DMS53 treated with DMSO at 0.1 percent for 48 hours (cell line): ENCODE results near the gene PRTN3.
"Not testable (repeated sequence)": the region's sequence is repeated elsewhere in the genome, so short reads cannot be mapped to it uniquely, and the experiment has no call there.

Source experiments
- DNase-seq: peaks from one replicate; lab custom pipeline; 2025; ENCODE audit not compliant: unreplicated experiment; lab: John Stamatoyannopoulos, UW

The PRTN3 gene

DNA sequence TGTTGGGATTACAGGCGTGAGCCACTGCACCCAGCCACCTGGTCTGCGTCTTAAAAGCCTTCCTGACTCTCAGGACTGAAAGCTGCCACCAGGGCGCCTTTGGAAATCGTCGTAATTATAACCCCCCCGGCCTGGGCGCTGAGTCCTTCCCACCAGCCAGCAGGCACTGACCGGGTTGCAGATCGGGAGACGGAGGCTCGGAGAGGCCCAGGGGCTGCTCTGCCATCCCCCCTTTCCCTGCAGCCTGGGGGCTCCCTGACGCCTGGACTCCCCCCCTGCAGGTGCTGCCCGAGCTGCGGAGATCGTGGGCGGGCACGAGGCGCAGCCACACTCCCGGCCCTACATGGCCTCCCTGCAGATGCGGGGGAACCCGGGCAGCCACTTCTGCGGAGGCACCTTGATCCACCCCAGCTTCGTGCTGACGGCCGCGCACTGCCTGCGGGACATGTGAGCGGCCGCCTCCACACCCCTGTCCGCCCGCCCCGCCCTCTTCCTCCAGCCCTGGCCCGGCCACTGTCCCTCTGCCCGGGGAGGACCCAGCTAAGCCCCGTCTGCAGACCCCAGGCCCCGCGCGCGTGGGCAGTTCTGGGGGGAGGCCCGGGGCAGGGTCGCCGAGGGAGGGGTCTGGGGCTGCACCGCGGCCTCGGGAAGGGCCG, 2.5 kb downstream of the PRTN3 start:
- DNase-seq, result no peak

DNA sequence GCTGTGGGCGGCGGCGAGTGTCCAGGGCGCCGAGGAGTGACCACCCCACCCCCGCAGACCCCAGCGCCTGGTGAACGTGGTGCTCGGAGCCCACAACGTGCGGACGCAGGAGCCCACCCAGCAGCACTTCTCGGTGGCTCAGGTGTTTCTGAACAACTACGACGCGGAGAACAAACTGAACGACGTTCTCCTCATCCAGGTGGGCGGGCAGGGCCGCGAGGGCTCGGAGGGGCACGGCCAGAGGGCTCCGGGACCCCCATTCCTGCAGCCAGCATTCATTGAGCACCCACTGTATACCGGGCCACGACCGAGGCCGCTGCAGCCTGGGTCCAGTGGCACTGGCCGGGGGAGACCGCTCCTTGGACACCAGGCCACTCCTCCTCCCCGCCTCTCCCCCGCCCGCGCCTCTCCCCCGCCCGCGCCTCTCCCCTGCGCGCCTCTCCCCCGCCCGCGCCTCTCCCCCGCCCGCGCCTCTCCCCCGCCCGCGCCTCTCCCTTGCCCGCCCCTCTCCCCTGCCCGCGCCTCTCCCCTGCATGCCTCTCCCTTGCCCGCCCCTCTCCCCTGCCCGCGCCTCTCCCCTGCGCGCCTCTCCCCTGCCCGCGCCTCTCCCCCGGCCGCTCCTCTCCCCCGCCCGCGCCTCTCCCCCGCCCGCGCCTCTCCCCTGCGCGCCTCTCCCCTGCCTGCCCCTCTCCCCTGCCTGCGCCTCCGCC, 3.2 kb downstream of the PRTN3 start:
- no peak for DNase-seq

DNA sequence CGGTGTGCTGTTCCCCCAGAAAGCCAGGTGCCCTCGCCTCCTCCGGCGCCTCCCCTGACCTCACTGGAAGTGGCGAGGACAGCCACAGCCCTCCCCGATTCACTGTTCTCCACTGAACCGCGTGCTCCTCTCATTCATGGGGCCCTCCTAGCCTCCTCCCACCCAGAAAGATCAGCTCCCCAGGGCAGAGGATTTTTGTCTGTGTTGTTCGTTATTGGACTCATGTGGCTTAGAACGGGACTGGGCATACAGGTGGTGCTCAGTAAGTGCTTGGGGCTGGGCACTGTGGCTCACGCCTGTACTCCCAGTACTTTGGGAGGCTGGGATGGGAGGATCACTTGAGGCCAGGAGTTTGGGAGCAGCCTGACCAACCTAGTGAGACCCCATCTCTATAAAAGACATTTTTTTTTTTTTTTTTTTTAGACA, 3.8 kb downstream of the PRTN3 start:
- DNase-seq, result no peak

DNA sequence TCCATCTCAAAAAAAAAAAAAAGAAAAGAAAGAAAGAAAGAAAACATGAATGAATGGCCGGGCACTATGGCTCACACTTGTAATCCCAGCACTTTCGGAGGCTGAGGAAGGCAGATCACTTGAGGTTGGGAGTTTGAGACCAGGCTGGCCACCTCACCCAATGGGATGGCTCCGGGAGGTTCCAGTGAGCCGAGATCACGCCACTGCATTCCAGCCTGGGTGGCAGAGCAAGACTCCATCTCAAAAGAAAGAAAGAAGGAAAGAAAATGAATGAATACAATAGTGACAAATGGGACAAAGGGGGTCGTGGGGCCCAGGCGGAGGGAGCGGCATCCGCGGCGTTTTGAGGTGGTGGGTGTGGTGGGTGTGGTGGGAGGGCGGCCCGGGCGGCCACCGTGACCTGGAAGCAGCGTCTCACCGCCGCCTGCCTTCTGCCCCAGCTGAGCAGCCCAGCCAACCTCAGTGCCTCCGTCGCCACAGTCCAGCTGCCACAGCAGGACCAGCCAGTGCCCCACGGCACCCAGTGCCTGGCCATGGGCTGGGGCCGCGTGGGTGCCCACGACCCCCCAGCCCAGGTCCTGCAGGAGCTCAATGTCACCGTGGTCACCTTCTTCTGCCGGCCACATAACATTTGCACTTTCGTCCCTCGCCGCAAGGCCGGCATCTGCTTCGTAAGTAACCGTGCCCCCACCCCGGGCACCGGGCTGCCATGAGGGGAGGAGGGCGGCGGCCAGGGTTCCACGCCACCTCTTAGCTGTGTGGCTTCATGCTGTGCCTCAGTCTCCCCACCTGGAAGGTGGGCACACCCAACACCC, 5.1 kb downstream of the PRTN3 start:
- no peak for DNase-seq

DNA sequence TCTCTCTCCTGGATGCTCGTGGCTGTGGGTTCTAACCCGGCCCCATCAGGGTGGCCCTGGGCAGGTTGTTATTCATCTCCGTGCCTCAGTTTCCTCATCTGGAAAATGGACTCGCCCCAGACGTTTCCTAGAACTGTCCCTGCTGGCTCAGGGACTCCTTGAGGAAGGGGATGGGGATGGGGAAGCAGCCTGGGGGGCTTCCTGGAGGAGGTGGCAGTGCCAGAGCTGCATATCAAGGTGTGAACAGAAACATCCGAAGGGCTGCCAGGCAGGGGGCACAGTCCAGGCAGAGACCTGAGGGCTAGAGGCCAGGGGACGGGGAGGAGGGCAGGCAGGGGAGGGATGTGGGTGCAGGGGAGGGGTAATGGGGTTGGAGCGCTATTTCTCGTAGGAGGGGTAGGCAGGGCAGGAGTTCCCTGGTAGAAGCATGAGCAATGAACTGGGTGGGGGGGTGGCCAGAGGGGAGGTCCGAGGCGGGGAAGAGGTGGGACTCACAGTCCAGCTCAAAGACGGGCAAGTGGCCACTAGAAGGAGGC, 7.7 kb downstream of the PRTN3 start:
- no peak for DNase-seq

DNA sequence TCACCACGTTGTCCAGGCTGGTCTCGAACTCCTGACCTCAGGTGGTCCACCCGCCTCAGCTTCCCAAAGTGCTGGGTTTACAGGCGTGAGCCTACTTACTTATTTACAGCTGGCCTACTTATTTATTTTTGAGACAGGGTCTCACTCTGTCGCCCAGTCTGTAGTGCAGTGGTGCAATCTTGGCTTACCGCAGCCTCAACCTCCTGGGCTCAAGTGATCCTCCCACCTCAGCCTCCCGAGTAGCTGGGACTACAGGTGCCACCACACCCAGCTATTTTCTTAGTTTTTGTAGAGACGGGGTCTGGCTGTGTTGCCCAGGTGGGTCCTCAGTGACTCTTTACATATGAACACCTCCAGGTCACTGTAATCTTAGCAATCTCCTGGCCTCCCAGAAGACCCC, 8.4 kb downstream of the PRTN3 start:
- not testable (repeated sequence) for DNase-seq

DNA sequence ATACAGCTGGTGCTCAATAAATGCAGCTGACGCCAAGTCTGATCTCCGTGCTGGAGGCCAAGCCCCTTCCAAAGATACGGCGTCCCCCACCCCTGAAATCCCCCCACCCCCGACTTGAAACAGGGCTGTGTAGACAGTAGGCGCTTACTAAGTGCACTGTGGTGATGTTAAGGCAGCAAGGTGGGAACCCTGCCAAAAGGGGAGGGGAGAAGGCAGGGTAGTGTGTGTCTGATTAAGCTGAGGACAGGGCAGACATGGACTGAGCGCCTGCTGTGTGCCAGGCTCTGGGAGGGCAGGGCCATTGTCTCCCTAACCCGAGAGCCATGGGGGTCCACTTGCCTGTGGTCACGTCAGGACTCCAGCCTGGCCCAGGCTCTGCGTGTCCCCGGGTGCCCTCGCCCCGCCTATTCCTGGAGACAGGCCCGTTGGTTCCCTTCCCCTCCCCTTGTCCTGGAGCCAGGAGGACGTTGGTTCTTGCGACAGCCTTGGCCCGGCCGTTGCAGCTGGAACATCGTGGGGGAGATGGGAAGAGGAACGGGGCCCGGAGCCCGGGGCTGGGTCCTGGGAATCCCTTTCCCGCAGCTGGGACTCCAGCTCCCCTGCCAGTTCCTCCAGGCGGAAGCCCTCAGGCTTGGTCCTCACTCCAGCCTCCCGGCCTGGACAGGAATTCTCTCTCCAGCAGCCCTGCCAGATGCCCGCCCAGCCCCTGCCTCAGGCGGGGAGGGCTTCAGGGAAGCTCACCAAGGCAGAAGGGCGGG, 9.6 kb downstream of the PRTN3 start:
- DNase-seq, result no peak

DNA sequence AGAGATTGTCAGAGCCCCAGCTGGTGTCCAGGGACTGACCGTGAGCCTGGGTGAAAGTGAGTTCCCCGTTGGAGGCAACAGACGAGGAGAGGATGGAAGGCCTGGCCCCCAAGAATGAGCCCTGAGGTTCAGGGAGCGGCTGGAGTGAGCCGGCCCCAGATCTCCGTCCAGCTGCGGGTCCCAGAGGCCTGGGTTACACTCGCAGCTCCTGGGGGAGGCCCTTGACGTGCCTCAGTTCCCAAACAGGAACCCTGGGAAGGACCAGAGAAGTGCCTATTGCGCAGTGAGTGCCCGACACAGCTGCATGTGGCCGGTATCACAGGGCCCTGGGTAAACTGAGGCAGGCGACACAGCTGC, 10.2 kb downstream of the PRTN3 start:
- DNase-seq, result no peak

DNA sequence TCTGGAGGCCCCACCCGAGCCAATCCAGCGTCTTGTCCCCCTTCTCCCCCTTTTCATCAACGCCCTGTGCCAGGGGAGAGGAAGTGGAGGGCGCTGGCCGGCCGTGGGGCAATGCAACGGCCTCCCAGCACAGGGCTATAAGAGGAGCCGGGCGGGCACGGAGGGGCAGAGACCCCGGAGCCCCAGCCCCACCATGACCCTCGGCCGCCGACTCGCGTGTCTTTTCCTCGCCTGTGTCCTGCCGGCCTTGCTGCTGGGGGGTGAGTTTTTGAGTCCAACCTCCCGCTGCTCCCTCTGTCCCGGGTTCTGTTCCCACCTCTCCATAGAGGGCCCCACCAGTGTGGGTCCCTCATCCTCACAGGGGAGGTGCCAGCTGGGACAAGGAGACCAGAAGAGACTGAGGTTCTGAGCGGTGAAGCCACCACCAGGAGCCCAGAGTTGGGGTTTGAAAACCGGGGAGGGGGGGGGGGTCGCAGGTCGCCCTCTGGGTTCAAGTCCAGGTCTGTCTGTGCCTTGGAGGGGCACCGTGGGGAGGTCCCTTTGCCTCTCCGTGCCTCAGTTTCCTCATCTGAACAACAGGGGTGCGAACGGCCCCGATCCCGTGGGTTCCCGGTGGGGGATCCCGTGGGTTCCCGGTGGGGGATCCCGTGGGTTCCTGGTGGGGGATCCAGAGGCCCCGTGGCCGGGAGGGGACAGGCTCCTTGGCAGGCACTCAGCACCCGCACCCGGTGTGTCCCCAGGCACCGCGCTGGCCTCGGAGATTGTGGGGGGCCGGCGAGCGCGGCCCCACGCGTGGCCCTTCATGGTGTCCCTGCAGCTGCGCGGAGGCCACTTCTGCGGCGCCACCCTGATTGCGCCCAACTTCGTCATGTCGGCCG, 11.6 kb downstream of the PRTN3 start, which contains the start of gene ELANE:
Gene ELANE (plus strand): TSS at position 168 of the 878 bp plus-strand sequence. CDS start 26 bp downstream, at position 194.
- no peak for DNase-seq

DNA sequence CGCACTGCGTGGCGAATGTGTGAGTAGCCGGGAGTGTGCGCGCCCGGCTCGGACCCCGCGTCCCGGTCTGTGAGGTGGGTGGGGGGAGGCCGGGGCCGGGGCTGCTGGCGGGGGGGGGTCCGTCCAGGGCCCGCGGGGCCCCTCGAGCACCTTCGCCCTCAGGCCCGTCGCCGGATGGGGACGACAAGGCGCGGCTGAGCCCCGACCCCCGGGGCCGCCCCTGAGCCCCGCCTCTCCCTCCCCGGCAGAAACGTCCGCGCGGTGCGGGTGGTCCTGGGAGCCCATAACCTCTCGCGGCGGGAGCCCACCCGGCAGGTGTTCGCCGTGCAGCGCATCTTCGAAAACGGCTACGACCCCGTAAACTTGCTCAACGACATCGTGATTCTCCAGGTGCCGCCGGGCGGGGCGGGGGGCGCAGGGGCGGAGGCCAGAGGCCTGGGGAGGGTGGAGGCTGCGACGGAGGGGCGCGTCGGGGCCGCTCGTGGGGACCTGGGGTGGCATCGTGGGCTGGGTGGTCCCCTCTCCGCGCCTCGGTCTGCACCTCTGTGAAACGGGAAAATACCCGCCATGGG, 12.3 kb downstream of the PRTN3 start:
- no peak for DNase-seq

DNA sequence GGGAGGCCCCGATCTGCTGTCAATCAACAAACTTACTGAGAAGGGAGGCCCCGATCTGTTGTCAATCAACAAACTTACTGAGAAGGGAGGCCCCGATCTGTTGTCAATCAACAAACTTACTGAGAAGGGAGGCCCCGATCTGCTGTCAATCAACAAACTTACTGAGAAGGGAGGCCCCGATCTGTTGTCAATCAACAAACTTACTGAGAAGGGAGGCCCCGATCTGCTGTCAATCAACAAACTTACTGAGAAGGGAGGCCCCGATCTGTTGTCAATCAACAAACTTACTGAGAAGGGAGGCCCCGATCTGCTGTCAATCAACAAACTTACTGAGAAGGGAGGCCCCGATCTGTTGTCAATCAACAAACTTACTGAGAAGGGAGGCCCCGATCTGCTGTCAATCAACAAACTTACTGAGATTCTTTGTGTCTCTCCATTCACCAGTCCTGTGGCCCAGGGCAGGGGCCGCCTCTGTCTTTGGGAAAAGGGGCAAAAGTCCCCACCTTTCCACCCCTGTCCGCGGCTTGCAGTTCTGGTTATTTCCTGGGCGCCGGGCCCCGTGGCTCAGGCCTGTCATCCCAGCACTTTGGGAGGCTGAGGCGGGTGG, 12.9 kb downstream of the PRTN3 start:
- DNase-seq, result not testable (repeated sequence)

DNA sequence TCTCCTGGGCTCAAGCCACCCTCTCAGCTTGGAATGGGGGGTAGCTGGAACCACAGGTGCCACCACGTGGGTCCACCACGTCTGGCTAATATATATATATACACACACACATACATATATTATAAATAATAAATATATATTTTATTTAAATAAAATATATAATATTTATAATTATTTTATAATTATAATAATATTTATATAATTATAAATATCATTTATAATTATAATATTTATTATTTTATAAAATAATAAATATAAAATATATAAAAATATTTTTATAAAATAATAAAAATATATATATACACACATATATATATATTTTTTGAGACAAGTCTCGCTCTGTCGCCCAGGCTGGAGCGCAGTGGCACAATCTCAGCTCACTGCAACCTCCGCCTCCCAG, 13.8 kb downstream of the PRTN3 start:
- DNase-seq, result no peak

DNA sequence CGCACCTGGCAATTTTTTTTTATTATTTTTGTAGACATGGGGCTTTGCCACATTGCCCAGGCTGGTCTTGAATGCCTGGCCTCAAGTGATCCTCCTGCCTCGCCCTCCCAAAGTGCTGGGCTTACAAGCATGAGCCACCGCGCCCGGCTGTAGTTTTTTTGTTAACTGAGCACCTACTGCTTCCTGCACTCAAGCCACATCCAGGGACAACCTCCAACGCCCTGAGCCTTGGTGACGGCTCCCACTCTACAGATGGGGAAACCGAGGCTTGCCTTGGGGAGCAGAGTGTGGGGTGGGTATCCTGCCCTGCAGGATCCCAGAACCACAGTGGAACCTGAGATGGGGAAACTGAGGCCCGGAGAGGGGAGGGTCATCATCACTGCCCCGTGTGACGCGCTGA, 14.3 kb downstream of the PRTN3 start:
- DNase-seq, result no peak

DNA sequence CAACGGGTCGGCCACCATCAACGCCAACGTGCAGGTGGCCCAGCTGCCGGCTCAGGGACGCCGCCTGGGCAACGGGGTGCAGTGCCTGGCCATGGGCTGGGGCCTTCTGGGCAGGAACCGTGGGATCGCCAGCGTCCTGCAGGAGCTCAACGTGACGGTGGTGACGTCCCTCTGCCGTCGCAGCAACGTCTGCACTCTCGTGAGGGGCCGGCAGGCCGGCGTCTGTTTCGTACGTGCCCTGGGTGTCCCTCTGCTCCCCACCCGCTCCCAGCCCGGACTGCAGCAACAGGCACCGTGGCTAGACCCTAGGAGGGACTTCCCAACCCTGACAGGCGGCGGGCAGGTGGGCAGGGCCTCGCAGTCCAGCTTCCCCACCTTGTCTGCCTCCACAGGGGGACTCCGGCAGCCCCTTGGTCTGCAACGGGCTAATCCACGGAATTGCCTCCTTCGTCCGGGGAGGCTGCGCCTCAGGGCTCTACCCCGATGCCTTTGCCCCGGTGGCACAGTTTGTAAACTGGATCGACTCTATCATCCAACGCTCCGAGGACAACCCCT, 14.8 kb downstream of the PRTN3 start:
- DNase-seq, result no peak

DNA sequence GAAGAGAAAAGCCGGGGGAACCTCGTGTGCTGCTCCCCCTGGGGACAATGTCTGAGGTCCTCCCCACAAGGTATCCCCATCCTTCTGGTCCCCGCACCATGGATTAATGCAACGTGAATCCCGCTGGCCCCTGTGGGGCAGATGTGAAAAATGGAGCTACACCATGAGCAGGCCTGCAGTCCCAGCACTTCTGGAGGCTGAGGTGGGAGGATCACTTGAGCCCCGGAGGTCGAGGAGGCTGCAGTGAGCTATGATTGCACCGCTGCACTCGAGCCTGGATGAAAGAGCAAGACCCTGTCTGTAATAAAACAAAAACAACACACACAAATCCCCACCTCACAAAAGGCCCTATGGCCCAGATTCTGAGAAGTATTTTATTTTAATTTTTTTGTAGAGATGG, 17.5 kb downstream of the PRTN3 start:
- no peak for DNase-seq

DNA sequence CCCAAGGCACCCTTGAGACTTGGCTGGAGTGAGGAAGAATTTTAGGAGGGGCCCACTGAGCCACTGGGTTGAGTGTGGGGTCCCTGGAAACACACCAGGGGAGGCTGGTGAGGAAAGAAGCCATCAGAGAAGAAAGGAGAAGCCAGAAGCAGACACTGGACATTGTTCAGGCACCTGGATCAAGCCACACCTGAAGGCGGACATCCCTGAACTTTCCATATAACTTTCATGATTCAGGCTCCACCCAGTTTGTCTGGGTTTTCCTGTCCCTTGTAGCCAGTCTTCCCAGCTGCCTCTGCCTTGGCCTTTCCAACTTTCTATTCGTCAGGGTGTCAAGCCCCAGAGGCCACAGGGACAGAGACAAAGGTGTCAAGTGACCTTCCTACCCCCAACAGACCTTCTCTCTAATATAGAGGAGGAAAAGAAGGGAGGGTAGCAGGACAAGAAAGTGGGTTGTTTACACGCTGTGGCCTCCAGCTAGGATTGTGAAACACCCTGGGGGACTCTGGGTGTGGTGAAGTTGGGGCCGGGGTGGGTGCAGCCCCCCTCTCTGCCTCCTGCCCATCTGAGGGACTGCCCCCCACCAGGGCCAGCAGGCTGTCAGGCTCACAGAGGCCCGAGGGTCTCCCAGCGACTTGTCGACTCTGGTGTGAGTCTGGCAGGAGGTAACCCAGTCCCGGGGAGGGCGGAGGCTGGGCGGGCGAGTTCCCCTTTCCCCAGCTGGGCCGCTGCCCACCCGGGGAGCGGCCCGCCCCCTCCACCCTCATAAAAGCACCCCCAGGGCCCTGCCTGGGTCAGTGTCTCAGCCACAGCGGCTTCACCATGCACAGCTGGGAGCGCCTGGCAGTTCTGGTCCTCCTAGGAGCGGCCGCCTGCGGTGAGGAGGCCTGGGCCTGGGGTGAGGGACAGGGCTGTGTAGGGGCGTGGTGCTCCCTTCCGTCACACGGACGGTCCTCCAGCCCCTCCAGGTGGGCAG, 18.4 kb downstream of the PRTN3 start, which contains the start of gene CFD:
Gene CFD (plus strand): TSS at position 797 of the 976 bp plus-strand sequence. CDS start 26 bp downstream, at position 823.
- no peak for DNase-seq

DNA sequence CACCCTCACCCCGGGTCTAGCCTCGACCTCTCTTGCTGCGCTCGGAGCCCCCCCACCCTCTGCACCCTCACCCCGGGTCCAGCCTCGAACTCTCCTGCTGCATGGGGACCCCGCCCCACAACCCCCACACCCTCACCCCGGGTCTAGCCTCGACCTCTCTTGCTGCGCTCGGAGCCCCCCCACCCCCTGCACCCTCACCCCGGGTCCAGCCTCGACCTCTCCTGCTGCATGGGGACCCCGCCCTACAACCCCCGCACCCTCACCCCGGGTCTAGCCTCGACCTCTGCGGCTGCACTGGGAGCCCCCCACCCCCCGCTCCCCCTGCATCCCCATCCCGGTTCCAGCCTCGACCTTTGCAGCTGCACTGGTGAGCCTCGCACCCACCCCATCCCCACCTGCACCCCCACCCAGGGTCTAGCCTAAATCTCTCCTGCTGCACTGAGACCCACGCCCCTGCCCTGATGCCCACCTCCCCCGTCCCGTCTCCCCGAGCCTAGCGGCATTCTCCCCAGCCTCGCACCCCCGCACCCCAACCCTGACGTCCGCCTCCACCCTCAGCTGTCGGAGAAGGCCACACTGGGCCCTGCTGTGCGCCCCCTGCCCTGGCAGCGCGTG, 20.4 kb downstream of the PRTN3 start:
- no peak for DNase-seq
